GM19467 (cell line): Measurements from ENCODE around the gene GPC6.

Experiments
- ATAC-seq: cut with Tn5 transposase; IDR thresholded peaks from one replicate; pipeline ENCODE4 v1.9.1; 2021; ENCODE audit warnings: mild to moderate bottlenecking, moderate library complexity; ENCODE audit not compliant: unreplicated experiment

Gene GPC6

DNA sequence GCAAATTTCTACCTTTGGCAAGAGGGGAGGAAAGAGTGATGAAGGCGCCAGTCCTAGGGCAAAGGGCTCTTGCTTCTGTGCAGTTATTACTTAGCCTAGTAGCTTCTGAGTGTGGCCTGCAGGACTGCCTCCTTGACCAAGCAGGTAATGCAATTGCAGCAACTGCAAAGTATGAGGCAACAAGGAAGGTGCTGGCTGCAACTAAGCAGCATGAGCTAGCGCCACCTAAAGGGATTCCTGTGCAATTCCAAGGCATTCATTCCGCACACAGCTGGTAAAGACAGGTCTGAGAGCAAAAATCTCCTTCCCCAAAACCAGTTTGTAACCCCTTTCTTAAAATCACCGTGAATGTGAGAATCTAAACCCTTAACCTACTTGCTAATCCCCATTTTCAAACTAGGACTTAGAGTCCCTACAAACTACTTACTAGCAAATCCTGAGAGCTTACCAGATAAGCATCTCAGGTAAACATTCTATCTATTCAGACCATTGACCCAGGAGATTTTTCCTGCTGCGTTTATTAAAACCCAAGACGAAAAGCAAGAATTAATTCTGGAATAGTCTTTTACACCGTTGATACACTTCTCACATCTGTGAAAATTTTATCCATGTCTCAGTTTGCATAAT is 1190.0 kb downstream of the GPC6 start:
- no peak for ATAC-seq

DNA sequence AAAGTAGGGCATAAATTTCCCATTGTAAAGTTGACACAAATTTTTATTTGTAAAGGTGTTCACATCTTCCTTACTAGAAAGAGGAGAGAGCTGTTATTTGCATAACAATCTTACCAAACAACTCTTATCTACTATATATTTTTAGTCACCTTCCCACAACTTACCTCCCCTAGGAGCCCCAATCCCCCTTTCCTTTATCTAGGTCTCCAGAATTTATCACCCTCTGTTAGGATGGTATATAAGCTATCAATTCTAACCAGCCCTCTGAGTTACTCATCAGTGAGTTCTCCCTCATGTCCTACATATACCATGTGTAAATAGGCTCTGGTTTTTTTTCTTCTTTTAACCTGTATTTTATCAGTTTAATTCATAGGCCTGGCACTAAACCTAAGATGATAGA is 1190.7 kb downstream of the GPC6 start:
- ATAC-seq: no peak

DNA sequence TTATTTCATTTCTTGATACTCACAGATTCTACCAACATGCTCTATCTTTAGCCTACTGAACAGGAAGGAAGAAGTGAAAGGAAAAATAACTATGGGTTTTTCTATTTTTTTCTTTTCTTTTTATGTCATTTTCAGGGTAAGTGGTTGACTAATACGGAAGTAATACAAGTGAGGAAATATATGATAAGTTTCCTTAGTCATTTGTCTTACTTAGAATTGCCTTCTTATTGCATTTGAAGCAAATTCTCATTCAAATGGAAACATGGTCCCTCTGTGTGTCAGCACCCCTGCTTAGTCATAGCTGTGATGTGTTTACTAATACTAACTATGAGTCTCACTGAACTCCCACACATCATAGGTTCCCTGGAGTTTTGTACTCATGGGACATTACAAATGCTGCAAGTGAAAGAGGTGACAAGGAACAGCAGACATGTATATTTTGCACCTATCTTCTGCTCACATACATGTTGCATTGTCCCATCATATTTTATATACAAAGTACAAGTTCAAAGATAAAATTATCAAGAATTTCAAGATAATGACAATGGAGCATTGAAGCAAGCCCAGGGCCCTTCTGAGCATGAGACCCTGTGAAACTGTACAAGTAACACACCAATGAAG is 1192.8 kb downstream of the GPC6 start:
- ATAC-seq: peak; percentile 48

DNA sequence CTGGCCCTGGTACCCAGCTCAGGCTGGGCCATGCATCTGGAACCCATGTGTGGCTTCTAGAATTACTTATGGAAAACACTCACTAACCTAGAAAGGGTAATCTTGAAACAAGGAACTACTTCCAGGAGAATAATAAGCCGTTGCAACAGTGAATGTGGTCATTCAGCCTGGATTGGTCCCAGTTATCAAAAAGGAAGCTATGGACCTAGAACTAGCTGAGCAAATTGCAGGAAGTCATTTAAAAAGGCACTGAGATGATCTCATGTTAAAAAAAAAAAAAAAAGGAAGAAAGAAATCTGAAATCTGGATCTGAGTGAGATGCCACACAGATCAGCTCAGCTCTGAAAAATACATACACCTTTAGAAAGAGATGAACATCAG is 1193.3 kb downstream of the GPC6 start:
- no peak for ATAC-seq

DNA sequence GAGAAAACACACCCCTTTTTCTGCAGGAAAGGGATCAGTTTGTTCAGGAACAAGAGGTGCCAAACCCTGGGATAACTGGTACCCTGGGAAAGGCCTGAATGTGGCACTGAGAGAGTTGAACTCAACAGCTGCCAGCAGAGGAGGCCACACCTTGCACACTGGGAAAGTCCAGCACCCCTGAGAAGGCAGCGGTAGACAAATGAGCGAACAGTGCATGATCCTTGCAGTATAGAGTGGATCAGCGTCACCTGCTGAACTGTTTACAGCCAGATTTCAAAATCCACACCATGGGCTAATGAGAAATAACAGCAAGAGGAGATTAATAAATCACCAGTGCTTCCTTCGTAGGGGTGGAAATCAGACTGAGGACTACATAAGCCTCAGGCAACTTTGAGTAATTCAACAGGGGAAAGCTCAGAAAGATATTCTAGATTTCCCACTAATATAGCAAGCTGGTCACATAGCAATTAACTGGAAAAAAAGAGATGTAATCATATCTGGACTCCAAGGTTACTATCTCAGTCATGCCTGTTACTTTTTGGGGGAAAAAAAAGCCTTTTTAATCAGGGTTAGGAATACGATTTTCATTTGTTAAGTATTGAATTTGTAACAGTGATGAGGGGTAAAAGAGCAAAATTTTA is 1200.8 kb downstream of the GPC6 start:
- ATAC-seq: no peak

DNA sequence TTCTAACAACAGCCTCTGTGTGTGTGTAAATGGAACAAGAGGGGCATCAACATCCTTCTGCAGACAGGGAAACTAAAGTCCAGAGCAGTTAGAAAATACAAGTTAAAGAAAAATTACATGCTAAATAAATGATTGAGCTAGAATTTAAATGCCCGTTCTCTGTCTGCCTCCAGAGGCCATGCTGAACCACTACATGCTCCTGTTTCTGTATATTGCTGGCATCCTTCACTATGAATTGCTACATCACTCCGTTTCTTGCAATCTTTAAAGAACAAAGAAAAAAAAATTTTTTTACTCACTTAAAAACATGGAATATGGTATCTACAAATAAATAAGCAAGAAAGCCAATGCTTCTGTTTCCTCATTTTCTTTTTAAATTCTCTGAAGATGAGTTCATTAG is 1205.0 kb downstream of the GPC6 start:
- no peak for ATAC-seq

DNA sequence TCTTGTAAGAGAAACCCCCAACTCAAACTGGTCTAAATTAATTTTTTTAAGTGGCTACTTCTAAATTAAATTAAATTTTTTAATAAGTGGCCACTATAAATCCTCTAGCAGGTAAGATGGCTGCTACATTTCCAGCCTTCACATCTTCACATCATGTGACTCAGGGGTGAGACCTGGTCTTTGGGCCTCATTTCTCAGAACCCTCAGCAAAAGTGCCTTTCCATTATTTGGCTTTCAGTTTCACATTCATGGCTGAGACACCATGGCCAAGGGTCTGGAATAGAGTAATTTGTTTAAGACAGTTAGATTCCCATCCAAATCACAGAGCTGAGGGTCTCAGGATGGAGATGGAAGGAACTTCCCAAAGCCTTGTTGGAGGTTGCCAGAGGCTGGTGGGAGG is 1205.4 kb downstream of the GPC6 start:
- no peak for ATAC-seq

DNA sequence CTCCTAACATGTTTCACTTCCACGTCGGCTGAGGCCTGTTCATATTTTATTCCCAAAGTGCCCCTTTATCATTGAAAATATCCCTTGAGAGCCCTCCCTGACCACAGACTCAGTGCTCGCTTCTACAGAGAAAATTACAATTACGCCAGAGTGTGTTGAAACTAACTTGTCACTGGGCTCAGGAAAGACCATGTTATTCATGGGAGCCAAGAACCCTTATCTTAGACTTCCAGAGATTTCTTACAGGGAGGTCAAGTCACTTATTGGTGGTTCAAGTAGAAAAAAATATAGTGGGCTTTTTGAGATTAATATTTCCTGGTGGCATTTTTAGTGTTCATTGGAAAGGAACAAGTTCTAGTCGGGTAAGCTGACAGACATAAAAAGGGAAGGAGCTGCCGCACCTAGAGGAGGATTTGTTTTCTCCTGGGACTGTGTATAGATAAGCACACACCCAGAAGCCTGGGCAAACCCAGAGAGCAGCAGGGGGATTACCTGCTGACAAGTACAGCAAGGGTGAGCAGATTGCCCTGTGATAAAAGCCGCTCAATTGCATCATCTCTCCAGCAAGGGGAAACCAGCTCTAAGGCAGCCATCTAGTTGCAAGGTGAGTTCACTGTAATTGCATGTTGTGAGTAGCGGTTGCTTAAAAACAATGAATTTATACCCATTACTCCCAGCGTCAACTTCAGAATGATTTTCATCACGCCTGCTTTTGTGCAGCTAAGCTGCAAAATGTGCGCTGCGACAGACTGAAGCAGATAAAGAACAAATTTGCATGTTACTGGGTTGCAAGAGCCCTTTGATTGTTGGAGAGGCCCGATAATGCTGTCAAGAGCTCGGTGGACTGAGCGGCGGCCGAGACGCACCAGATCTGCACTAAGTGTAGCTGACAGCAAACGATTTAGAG is 1206.7 kb downstream of the GPC6 start:
- no peak for ATAC-seq

DNA sequence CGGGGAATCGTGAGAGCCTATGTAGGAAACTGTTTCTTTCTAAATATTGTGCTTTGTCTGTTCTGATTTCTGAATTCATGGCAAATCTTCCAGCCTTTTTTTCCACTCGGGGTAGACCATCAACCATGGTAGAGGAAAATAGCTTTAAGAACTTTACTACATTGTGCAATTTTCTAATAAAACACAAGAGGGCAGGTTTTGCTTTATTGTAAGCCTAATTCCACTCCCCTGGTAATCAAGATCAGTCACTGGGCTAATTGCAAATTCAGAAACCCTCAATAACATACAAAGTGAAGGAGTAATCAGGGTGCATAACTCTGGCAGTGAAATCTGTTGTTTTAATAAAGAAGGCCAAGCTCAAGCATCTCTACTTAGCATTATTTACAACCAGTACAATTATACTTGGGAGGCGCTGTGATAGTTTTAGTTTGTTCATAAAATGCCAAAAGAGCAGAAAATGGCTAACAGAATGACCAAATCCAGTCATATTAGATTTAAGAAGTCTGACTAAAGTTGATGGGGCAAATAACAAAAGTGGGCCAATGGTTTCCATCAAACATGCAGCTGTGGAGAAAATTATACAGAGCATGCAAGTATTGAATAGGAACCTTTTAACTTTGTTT is 1209.1 kb downstream of the GPC6 start:
- ATAC-seq: peak; percentile 61

DNA sequence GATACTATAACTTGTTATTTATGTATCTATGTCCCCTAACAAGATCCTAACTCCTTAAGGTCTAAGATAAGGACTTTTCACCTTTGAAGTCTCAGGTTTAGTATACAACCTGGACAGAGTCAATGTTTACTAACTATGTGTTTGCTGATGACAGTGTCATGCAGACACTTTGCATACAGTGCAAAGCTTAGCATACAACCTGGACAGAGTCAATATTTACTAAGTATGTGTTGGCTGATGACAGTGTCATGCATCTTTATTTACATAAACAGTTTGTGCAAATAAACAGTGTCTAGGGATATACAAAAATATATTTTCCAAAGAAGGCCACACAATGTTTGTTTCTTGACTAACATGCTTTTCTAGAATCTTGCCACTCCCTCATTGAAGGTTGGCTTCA is 1218.2 kb downstream of the GPC6 start:
- no peak for ATAC-seq

DNA sequence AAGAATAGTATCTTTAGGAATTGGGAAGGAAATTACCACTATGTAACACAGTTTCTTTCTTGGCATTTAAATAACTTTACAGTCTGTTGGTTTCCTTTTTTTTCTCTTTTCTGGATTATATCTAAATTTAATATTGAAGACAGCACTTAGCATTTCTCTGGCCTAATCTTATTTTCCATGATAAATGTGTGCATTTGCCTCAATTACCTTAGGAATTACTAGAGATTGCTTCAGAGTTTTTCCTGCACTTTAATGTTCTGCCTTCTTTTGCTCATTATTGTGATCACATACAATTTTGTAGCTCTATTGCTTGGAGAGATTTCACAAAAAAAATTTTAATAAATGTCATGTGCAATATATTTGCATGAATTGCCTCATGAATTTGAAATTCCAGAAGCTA is 1227.7 kb downstream of the GPC6 start:
- ATAC-seq: no peak

DNA sequence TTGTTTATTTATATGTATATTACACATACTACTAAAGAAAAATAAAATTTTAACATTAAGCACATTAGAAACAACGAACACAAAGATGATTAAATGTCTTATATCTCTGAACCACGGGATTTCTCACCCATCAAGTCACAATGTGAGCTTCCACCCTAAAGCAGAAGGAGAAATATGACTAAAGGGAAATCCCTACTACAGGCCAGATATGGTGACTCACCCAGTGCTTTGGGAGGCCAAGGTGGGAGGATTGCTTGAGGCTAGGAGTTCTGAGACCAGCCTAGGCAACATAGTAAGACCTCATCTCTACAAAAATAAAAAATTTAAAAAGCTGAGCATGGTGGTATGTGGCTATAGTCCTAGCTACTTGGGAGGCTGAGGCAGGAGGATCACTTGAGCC is 1228.3 kb downstream of the GPC6 start:
- ATAC-seq: no peak

DNA sequence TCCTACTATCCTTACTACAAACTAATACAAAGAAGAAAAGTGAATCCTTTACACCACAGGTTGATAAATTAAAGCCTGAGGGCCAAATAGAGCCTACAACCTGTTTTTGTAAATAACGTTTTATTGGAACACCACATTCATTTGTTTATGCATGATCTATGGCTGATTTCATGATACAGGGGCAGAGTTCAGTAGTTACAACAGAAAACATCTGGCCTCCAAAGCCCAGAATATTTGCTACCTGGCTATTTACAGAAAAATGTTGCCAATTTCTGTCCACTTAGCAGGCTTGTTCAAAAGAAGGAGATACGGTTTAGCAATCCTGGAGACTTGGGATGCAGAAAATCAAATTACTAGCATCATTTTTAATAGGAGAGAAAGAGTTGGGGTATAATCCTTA is 1228.8 kb downstream of the GPC6 start:
- no peak for ATAC-seq
